ENCODE data around the gene TERB2.
"Not testable (repeated sequence)": the region's sequence is repeated elsewhere in the genome, so short reads cannot be mapped to it uniquely, and the experiment has no call there.

TERB2 gene

GRCh38 chr15:45004590-45005175, 48.2 kb downstream of the TERB2 start:
- H3K4me1 ChIP-seq (ENCODE audit: control insufficient read depth, insufficient read depth, low read length); H3K9me3 ChIP-seq (replicated peaks; ENCODE audit: low read length); H3K27me3 ChIP-seq (ENCODE audit: control insufficient read depth, insufficient read depth, low read length); H3K36me3 ChIP-seq (ENCODE audit: insufficient read depth, low read length); H3K4me3 ChIP-seq (ENCODE audit: low read length); H3K9ac ChIP-seq (ENCODE audit: low read depth, low read length); H3K4me2 ChIP-seq (ENCODE audit: low read length): not testable (repeated sequence)

GRCh38 chr15:45009046-45009445, 52.6 kb downstream of the TERB2 start:
- peaks cover 6% of the 10 kb centered on the region for H3K27me3 ChIP-seq (ENCODE audit: control insufficient read depth, insufficient read depth, low read length)
- H3K4me1 ChIP-seq (ENCODE audit: control insufficient read depth, insufficient read depth, low read length): no peaks in the 10 kb centered on the region
- H3K4me3 ChIP-seq (ENCODE audit: low read length): no peak overlapping the region
- no peak overlapping the region for H3K9ac ChIP-seq (ENCODE audit: low read depth, low read length)
- H3K36me3 ChIP-seq (ENCODE audit: insufficient read depth, low read length): no peaks in the 10 kb centered on the region
- H3K9me3 ChIP-seq (replicated peaks; ENCODE audit: low read length): no peaks in the 10 kb centered on the region
- H3K4me2 ChIP-seq (ENCODE audit: low read length): no peak overlapping the region

GRCh38 chr15:45015114-45015513, 58.6 kb downstream of the TERB2 start:
- H3K36me3 ChIP-seq (ENCODE audit: insufficient read depth, low read length); H3K4me2 ChIP-seq (ENCODE audit: low read length); H3K4me1 ChIP-seq (ENCODE audit: control insufficient read depth, insufficient read depth, low read length); H3K9me3 ChIP-seq (replicated peaks; ENCODE audit: low read length); H3K4me3 ChIP-seq (ENCODE audit: low read length); H3K9ac ChIP-seq (ENCODE audit: low read depth, low read length): not testable (repeated sequence)
- H3K27me3 ChIP-seq (ENCODE audit: control insufficient read depth, insufficient read depth, low read length): peaks cover 19% of the 10 kb centered on the region

- not testable (repeated sequence) for H3K4me2 ChIP-seq (ENCODE audit: low read length); H3K9ac ChIP-seq (ENCODE audit: low read depth, low read length); H3K36me3 ChIP-seq (ENCODE audit: insufficient read depth, low read length); H3K9me3 ChIP-seq (replicated peaks; ENCODE audit: low read length); H3K4me3 ChIP-seq (ENCODE audit: low read length)
- peaks cover 12% of the 10 kb centered on the region for H3K4me1 ChIP-seq (ENCODE audit: control insufficient read depth, insufficient read depth, low read length)
- H3K27me3 ChIP-seq (ENCODE audit: control insufficient read depth, insufficient read depth, low read length): peaks cover 17% of the 10 kb centered on the region
Measured at GRCh38 chr15:45020222-45020900, 63.9 kb downstream of the TERB2 start.

- not testable (repeated sequence) for H3K9ac ChIP-seq (ENCODE audit: low read depth, low read length); H3K4me3 ChIP-seq (ENCODE audit: low read length); H3K9me3 ChIP-seq (replicated peaks; ENCODE audit: low read length); H3K36me3 ChIP-seq (ENCODE audit: insufficient read depth, low read length); H3K4me2 ChIP-seq (ENCODE audit: low read length)
- Histone ChIP-seq H3K27me3 (ENCODE audit: control insufficient read depth, insufficient read depth, low read length) (peaks cover 17% of the 10 kb centered on the region), H3K4me1 (ENCODE audit: control insufficient read depth, insufficient read depth, low read length) (peaks cover 12% of the 10 kb centered on the region)
Measured at GRCh38 chr15:45020901-45021259, 64.4 kb downstream of the TERB2 start.

- Histone ChIP-seq H3K4me1 (ENCODE audit: control insufficient read depth, insufficient read depth, low read length) (peaks cover 12% of the 10 kb centered on the region), H3K4me2 (ENCODE audit: low read length) (no peak overlapping the region), H3K36me3 (ENCODE audit: insufficient read depth, low read length) (no peaks in the 10 kb centered on the region), H3K27me3 (ENCODE audit: control insufficient read depth, insufficient read depth, low read length) (peaks cover 17% of the 10 kb centered on the region), H3K9ac (ENCODE audit: low read depth, low read length) (no peak overlapping the region), H3K4me3 (ENCODE audit: low read length) (no peak overlapping the region), H3K9me3 (replicated peaks; ENCODE audit: low read length) (no peaks in the 10 kb centered on the region)
Measured at GRCh38 chr15:45021348-45021747, 64.9 kb downstream of the TERB2 start.

- peak within 1 kb of the TSS; percentile 86 for H3K9ac ChIP-seq (ENCODE audit: low read depth, low read length)
- peaks cover 12% of the 10 kb centered on the region for H3K4me1 ChIP-seq (ENCODE audit: control insufficient read depth, insufficient read depth, low read length)
- H3K27me3 ChIP-seq (ENCODE audit: control insufficient read depth, insufficient read depth, low read length): peaks cover 17% of the 10 kb centered on the region
- H3K36me3 ChIP-seq (ENCODE audit: insufficient read depth, low read length): no peaks in the 10 kb centered on the region
- no peaks in the 10 kb centered on the region for H3K9me3 ChIP-seq (replicated peaks; ENCODE audit: low read length)
- peak within 1 kb of the TSS; percentile 98 for H3K4me2 ChIP-seq (ENCODE audit: low read length)
- peak within 1 kb of the TSS; percentile 99 for H3K4me3 ChIP-seq (ENCODE audit: low read length)
Measured at GRCh38 chr15:45022871-45023658, 66.6 kb downstream of the TERB2 start, which contains the start of gene SORD. Gene SORD, plus strand, starts transcription at chr15:45023195. Its CDS starts 89 bp downstream, at chr15:45023284.

- Histone ChIP-seq H3K9me3 (replicated peaks; ENCODE audit: low read length) (no peaks in the 10 kb centered on the region), H3K4me3 (ENCODE audit: low read length) (peak overlapping the region; percentile 99), H3K36me3 (ENCODE audit: insufficient read depth, low read length) (no peaks in the 10 kb centered on the region), H3K4me2 (ENCODE audit: low read length) (peak overlapping the region; percentile 98), H3K9ac (ENCODE audit: low read depth, low read length) (peak overlapping the region; percentile 86), H3K27me3 (ENCODE audit: control insufficient read depth, insufficient read depth, low read length) (peaks cover 12% of the 10 kb centered on the region), H3K4me1 (ENCODE audit: control insufficient read depth, insufficient read depth, low read length) (peaks cover 12% of the 10 kb centered on the region)
Measured at GRCh38 chr15:45023659-45024225, 67.3 kb downstream of the TERB2 start.

GRCh38 chr15:45024649-45025048, 68.2 kb downstream of the TERB2 start:
- not testable (repeated sequence) for H3K27me3 ChIP-seq (ENCODE audit: control insufficient read depth, insufficient read depth, low read length); H3K9ac ChIP-seq (ENCODE audit: low read depth, low read length); H3K9me3 ChIP-seq (replicated peaks; ENCODE audit: low read length); H3K4me2 ChIP-seq (ENCODE audit: low read length); H3K4me3 ChIP-seq (ENCODE audit: low read length); H3K36me3 ChIP-seq (ENCODE audit: insufficient read depth, low read length)
- peaks cover 12% of the 10 kb centered on the region for H3K4me1 ChIP-seq (ENCODE audit: control insufficient read depth, insufficient read depth, low read length)

GRCh38 chr15:45025627-45026026, 69.1 kb downstream of the TERB2 start:
- not testable (repeated sequence) for H3K9ac ChIP-seq (ENCODE audit: low read depth, low read length); H3K36me3 ChIP-seq (ENCODE audit: insufficient read depth, low read length); H3K4me2 ChIP-seq (ENCODE audit: low read length); H3K27me3 ChIP-seq (ENCODE audit: control insufficient read depth, insufficient read depth, low read length); H3K4me3 ChIP-seq (ENCODE audit: low read length); H3K9me3 ChIP-seq (replicated peaks; ENCODE audit: low read length)
- H3K4me1 ChIP-seq (ENCODE audit: control insufficient read depth, insufficient read depth, low read length): peaks cover 12% of the 10 kb centered on the region

- Histone ChIP-seq H3K36me3 (ENCODE audit: insufficient read depth, low read length) (no peaks in the 10 kb centered on the region), H3K4me1 (ENCODE audit: control insufficient read depth, insufficient read depth, low read length) (peaks cover 12% of the 10 kb centered on the region), H3K9ac (ENCODE audit: low read depth, low read length) (no peak overlapping the region), H3K4me3 (ENCODE audit: low read length) (no peak overlapping the region), H3K4me2 (ENCODE audit: low read length) (no peak overlapping the region), H3K27me3 (ENCODE audit: control insufficient read depth, insufficient read depth, low read length) (no peaks in the 10 kb centered on the region), H3K9me3 (replicated peaks; ENCODE audit: low read length) (no peaks in the 10 kb centered on the region)
Measured at GRCh38 chr15:45026651-45027190, 70.2 kb downstream of the TERB2 start.
